Measurements from ENCODE around the gene C11orf86.
A peak's percentile ranks its signal among the peaks of the same experiment; 100 is the strongest.
"Not testable (repeated sequence)": the region's sequence is repeated elsewhere in the genome, so short reads cannot be mapped to it uniquely, and the experiment has no call there.

C11orf86 gene, protein sequence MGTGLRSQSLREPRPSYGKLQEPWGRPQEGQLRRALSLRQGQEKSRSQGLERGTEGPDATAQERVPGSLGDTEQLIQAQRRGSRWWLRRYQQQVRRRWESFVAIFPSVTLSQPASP

DNA sequence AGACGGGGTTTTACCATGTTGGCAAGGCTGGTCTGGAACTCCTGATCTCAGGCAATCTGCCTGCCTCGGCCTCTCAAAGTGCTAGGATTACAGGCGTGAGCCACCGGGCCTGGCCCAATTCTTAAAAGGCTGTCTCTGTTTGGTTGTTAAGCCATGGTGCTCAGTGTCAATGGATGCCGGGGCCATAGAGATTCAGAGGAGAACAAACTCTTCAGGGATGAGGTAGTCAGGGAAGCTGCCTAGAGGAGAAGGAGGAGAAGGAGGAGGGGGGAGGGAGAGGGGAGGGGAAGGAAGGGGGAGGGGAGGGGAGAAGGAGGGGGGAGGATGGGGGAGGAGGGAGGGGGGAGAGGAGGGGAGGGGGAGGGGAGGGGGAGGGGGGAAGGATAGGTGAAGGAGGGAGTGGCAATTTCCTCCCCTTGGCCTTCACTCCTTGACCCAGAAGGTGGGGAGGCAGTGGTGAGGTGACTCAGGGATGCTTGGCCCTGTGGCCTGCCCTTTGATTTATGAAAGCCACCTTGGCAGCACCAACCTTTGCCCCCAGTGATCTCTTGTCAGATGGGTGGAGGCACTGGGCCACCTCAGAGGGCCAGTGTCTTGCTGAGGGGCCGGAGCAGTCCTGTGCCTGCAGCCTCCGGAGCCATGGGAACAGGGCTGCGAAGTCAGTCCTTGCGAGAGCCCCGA is at the start of gene C11orf86:
TSS of gene C11orf86 (plus strand) at position 581 of the 681 bp plus-strand sequence. CDS start at position 640, 59 bp downstream.
- no peak for DNase-seq

DNA sequence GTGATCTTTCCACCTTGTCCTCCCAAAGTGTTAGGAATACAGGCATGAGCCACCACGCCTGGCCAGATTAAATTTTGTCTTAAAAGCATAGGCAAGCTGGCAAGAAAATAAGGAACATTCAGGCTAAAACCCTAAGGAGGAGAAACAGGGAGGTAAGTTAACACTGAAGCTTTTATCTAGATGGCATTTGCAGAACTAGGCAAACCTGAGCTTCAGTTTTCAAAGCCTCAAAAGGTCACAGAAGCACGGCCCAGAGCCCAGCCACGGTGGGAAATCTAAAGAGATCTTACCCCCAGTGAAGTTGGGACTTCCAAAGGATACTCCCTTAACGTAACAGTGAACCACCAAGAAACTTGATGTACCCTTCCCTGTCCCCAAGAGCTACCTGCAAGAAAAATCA is 45.4 kb upstream of the C11orf86 start:
- DNase-seq: no peak

DNA sequence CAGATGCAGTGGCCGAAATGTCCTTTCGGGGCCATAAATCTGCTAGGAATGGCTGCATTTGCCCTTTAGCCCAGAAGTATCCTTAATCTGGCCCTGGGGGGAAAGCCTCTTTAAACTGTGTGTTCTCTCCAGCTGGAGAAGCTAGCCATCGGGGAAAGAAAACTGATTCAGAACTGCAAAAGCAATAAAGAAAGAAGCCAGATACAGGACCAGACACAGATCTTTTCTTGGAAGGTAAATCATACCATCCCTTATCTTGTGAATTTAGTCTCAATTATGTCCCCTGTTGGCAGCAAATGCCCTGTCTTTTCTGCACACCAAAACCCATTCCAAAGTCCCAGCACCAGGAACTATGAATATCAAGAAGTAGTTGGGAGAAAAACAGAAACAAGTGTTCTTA is 42.6 kb upstream of the C11orf86 start:
- DNase-seq: no peak

DNA sequence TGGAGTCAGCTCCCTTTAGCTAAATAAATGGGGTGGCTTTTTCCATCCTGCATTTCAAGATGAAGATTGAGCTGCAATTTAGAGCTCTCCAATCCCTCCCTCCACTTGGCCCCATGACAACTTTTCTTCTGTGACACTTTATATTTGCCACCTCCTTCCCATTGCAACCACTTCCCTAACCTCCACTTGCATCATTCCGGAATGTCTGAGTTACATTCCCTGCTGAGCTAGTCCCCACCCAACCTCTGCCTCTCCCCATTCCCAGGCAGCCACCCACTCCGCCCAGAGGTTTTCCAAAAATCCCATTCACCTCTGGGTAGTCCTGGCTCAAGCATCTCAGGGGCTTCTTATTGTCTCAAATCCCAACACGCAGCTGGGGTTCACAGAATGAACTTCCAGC is 41.6 kb upstream of the C11orf86 start:
- no peak for DNase-seq

DNA sequence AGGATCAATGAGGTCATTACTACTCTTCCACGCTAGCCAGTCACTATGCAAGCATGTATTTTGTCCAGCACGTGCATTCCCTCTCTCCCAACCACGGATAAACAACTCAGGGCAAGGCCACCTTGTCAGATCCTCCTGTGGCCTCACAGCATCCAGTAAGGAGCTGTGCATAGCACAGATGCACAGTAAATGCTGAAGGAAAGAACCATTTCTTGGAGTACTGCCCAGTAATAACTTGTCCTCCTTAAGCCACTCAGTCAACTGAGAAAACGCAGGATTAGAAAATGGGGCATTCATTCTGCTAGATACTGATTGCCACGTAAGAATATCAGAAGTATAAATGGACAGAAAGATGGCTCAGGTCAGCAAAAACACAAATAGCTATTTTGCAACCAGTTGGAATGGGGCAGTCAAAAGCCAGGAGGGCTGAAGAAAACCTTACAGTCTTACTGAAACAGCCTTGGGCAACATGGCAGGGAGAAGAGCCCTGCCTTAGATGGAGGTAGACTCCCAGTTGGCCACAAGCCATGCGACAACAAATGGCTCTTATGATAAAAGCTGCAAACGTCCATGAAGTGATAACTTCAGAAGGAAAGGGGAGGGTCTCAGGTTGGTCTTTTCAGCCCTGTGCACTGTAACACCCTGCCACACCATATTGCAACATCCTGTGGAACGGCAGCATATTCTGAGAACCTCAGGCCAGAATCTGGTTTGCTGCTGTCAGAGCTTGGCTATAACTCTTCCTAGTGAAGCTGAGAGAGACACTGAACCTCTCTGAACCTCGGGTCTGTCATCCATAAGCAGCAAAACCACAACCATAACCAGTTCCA is 39.9 kb upstream of the C11orf86 start:
- DNase-seq: no peak

DNA sequence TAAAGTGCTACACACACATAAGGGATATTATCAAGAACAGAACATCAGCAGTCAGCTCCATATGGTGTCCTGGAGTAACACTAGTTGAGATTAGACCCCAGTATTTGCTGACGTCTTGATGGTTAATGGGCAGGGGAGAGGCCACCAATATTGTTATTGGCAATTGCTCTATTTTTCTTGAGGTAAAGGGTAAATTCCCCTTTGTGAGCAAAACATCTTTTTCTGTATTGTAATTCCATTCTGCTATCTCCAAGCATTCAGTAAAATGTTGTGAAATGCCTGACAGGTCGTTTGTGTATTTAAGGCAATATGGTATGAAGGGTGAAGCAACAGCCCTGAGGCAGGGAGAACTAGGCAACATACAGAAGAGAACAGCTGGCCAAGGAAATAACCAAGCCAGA is 38.8 kb upstream of the C11orf86 start:
- no peak for DNase-seq

DNA sequence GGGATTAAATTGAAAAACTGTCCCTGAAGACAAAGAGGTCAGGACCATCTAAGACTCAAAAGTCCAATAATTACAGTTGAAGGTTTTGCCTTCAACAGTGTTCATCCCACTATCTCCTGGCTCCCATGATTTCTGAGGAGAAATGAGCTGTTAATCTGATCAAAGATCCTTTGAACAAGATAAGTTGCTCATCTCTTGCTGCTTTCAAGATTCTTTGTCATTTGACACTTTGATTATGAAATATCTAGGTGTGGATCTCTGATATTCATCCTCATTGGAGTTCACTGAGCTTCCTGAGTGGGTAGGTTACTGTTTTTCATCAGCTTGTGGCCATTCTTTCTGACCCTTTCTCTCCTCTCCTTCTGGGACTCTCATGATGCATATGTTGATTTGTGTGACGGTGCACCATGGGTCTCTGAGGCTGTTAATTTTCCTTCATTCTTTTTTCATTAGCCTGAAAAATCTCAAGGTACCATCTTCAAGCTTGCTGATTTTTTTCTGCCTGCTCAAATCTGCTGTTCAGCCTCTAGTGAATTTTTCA is 37.8 kb upstream of the C11orf86 start:
- no peak for DNase-seq

DNA sequence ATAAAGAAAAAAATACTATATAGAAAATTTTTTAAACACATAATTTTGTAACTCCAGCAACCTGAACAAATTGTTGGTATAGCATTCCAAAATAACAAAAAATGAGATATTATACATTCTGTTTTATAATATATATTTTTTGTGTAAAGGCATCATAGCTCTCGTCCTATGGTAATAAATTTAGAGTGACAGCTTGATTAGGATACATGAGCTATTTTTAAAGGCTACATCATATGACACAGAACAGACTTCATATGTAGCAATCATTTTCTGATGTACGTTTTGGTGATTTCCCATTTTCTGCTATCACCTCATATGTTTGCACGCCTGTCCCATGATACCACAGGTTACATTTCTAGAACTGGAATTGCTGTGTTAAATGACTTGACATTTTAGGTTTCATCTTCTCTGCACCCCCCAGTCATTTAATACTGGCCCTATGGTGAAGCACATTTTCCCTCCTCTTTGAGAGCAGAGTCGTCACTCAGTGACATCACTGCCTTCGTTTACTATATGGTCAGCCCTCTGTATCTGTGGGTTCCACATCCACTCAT is 36.4 kb upstream of the C11orf86 start:
- DNase-seq: no peak

DNA sequence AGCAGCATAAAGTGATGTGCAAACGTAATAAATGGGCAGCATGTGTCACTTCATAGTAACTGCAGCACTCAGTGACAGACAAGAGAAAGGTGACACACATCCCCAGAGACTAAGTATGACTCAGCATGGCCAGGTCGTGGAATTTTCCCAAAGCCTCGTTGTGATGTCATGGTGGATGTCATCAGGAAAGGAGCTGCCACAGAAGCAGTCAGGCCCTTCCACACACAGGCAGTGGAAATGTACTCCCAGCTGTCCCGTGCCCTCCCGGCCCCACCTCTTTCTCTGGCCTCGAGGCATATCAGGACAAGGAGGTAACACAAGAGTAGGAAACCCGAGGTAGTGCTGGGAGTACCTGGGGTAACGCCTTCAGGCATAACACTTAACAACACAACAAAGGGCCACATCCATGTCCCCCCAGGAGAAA is 25.0 kb upstream of the C11orf86 start:
- no peak for DNase-seq

DNA sequence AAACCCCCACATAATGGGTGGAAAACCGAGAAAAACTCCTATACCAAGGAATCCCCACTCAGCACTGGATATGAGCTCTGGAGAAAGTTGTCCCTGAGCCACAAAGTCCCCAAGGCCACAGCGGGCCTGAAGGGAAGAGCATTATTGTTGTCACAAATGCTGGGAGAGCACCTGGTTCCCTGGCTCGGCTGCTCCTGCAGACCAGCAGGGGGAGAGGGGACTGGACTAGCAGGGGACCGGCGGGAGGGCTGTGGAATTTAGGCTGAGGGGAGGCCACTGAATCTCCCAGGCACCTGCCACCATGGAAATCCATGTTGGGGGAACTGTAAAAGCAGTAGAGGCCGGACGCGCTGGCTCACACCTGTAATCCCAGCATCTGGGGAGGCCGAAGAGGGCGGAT is 24.0 kb upstream of the C11orf86 start:
- DNase-seq: no peak

DNA sequence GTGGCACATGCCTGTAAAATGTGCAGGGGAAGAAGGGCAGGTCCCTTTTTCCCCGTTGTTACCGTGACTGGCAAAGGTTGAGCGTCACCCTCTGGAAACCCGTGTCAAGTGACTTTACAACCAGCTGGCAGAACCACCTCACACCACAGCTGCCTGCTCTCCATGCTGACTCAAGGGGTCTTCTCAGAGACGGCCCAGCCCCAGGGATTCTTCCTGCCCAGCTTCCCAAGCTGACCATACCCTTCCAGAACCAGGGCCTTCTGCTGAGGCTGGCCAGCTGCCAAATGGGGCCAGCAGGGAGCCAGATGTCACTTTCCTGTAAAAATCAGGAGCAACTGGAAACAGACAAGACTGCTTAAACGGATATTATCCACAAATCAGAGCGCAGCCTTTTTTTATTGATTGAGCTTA is 23.2 kb upstream of the C11orf86 start:
- no peak for DNase-seq

DNA sequence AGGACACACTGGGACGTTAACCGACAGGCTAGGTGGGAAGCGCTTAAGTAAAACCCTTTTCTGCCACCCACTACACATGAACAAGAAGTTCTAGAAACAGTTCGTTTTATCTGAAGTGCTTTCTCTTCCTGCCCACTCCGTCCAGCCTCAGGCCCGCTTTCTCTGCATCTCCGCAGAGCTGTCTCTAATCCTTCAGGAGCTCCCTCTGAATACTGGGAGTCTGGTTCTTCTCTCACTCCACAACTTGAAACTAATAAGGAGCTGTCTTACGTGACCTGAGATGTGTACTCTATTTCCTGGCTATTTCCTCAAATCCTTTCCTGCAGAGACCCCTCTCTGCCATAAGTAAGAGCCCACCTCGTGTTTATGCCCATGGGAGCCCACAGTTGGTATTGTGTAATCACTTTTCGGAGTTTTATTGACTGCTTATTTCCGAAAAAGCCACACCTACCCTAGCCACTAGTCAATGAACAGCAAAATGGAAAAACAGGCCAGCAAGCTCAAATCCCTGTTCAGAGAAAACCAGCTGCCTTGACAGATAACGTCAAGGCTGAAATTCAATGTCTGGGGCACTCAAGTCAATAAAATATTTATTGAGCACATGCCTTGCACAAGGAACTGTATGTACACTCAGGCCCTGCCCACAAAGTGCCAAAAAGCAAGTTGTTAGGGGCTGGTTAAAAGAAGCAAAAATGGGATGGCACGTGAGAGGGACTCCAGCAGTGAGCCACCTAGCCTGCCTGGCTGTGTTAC is 21.8 kb upstream of the C11orf86 start:
- no peak for DNase-seq

DNA sequence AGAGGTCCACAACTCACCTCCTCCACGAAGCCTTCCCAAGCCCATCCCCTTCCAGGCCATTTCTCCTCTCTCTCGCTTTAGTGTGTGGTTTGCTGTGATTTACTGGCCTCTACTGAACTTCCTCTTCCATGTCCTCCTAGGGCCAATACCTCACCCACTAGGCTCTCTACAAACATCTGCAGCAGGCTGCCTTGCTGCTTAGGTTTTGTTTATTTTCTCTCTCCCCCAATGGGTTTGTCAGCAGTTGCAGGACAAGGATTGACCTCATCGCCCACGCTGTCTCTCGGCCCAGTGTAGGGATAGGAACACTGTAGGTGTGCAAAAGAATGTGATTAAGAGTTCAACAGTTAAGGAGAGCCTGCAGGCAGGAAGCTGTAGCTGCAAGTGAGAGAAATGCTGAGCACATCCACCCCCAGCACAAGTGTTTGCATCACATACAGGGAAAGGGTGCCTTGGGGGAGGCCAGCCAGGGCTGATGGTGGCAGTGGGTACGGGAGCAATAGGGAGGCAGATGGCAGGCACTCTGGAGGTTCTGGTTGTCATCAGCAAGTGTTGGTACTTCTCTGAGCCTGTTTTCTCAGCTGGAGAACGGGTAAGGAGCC is 18.3 kb upstream of the C11orf86 start:
- DNase-seq: no peak

DNA sequence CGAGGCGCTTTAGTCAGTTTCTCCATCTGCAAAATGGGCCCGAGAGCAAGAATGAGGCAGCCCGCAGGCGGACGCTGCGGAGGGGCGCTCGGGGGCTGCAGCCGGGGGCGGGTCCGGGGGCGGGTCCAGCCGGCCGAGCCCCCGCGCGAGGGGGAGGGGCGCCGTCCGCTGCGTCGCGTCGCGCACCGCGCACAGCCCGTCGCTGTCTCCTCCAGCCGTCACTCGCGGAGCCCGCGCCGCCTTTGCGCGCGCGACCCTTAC is 17.2 kb upstream of the C11orf86 start:
- DNase-seq: no peak

DNA sequence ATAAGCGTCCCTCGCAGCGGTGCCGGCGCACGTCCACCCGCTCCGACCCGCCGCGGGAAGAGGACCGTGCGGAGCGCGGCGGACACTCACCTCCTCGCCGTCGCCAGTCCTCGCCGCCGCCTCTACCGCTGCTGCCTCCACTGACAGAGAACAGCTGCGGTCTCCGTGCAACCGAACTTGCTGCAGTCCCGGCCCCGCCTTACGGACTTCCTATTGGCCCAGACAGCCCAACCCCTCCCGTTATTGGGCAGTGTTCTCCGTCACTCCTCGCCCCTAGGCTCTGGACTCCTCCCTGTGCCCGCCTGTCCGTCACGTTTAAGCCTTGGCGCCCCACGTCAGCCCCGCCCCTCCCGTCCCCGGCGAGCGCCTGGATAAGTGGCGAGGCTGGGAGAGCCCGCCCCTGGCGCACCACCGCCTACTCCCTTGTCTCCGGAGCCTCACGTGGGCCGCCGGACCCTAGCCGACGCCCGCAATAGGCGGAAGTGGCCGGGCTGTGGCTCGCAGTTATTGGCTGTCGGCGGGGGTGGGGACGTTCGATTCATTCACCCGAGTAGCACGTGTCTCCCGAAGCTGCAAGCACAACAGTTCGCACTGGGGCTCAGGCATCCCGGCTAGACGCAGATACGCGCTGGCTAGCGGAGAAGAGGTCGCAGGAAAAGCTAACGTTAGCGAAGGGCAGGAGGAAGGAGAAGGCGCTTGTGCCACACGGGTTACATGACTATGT is 16.7 kb upstream of the C11orf86 start, which contains the start of gene PC:
TSS of gene PC (minus strand) at position 152 of the 724 bp plus-strand sequence. CDS start 86,224 bp downstream, outside the sequence.
- DNase-seq: peak; percentile 99

DNA sequence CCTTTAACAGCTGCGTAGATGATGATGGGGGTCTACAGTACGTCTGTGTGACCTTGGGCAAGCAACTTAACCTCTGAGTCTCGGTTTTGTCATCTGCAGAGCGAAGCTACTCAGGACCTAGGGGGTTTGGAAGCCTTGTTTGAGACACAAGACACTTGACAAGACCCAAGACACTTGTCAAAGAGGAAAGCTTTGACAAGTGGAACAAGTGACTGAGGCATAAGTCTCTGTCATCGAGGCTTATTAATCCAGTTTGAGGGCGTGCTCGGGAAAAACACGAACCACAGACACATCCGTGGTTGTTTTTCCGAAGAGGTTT is 16.2 kb upstream of the C11orf86 start:
- DNase-seq: no peak

DNA sequence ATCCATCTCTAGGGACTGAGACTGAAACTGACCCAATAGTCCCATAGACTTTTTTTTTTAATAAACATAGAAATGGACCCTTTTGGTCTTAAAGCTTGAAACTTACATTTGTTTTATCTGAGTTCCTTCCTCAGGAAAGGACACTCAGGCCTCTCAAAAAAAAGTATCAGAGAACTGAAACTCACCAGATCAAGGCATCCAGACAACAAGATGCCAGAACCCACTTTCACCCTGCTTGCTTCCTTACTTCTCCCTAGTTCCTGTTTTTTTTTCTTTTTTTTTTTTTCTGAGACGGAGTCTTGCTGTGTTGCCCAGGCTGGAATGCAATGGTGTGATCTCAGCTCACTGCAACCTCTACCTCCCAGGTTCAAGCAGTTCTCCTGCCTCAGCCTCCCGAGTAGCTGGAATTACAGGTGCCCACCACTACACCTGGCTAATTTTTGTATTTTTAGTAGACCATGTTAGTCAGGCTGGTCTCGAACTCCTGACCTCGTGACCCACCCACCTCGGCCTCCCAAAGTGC is 13.4 kb upstream of the C11orf86 start:
- DNase-seq: not testable (repeated sequence)

DNA sequence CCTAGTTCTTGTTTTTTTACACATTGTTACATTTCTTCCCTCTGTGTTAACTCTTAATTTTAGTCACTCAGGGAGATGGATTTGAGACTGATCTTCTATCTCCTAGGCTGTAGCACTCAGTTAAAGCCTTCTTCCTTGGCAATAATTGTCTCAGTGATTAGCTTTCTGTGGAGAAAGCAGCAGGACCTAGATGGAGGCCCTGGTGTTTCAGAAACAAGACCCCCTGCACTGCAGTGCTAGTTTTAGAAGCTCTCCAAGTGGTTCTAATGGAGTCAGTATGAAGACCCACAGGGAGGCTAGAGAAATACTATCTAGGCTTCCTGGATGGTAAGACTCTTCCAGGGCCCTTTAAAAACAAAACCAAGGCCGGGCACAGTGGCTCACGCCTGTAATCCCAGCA is 12.9 kb upstream of the C11orf86 start:
- DNase-seq: no peak

DNA sequence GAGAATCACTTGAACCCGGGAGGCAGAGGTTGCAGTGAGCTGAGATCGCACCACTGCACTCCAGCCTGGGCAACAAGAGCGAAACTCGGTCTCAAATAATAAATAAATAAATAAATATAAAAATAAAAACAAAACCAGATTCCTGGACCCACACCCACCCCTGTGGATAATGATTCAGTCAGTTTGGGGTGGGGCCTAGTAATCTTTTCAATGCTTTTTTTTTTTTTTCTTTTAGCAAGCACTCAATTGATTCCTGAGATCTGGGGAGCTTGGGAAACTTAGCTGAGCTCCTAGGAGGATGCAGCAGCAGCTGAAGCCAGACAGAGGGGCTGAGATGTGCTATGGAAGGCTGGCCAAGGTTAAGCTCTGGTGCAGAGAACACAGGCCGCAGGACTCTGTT is 12.3 kb upstream of the C11orf86 start:
- no peak for DNase-seq

DNA sequence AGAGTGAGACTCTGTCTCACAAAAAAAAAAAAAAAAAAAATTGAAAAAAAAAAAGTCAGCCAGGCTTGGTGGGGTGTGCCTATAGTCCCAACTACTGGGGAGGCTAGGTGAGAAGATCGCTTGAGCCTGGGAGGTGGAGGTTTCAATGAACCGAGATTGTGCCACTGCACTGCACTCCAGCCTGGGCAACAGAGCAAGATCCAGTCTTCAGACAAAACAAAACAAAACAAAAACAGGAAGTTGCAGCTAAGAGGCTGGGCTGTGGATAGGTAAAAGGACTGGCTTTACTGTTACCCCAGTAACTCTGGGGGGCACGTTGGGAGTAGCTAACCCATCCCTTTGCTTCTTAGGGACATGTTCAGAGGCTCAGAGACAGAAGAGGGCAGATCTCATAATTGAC is 10.6 kb upstream of the C11orf86 start:
- DNase-seq: no peak

DNA sequence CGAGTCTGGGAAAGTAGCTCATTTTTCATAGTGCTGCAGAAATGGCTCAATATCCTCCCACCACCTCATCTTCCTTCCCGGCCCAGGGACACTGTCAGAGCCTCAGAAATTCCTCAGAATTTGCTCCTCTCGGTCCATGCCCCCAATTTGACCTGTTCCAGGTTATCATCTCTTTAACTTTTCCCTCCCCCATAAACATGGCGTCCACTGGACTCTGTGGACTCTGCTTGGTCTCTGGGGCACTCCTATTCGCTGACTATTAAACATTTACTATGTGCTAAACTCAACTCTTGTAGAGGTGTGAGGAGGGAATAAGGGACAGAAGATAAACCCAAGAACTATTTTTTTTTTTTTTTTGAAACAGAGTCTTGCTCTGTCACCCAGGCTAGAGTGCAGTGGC is 8.8 kb upstream of the C11orf86 start:
- DNase-seq: no peak
